HG03460 (cell line): ENCODE data around the gene FZD10.

Source experiments
- ATAC-seq: cut with Tn5 transposase; IDR thresholded peaks from one replicate; pipeline ENCODE4 v1.9.1; 2021; ENCODE audit not compliant: unreplicated experiment

The FZD10 gene

DNA sequence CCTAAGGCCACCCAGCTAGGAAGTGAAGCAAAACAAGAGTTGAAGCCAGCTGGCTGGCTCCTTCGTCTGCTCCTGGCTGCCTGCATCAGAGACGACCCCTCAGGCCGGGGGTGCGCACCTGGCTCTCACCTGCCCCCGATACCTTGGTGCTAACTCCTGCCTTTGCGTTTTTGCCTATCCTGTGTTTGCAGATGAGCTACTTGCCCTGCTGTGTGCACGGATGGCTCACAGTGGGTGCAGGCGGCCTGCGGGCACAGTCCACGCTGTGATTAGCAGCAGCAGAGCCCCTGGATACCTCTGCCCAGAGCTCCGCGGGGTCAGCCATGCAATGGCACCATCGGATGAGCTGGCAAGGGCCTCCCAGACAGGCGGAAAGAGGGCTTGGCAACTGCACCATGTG lies 31.2 kb upstream of the FZD10 start:
- ATAC-seq, result no peak

GRCh38 chr12:130131801-130132200 lies 30.5 kb upstream of the FZD10 start:
- ATAC-seq, result no peak

DNA sequence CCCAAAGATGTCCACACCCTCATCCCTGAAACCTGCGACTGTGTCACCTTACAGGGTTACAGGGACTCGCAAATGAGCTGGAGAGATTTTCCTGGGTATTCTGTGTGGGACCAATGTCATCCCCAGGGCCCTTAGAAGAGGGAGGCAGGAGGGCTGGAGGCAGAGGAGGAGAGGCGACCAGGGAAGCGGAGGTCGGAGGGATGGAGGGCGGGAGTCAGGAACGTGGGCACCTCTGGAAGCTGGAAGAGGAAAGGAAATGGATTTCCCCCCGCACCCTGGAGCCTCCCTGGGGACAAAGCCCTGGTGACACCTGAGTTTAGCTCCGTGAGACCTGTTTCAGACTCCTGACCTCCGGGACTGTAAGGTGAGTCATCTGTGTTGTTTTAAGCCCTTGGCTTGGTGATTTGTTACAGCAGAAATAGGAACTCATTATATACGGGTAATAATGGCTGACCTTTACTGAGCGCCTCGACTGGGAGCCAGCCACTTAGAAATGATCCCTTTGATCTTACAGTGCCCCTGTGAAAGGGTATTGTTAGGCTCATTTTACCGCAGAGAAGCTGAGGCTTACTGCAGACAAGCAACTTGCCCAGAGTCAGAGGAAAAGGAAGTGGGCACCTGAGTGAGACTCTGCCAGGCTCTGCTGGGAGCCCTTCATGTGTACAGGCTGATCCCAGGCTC lies 29.3 kb upstream of the FZD10 start:
- no peak for ATAC-seq

DNA sequence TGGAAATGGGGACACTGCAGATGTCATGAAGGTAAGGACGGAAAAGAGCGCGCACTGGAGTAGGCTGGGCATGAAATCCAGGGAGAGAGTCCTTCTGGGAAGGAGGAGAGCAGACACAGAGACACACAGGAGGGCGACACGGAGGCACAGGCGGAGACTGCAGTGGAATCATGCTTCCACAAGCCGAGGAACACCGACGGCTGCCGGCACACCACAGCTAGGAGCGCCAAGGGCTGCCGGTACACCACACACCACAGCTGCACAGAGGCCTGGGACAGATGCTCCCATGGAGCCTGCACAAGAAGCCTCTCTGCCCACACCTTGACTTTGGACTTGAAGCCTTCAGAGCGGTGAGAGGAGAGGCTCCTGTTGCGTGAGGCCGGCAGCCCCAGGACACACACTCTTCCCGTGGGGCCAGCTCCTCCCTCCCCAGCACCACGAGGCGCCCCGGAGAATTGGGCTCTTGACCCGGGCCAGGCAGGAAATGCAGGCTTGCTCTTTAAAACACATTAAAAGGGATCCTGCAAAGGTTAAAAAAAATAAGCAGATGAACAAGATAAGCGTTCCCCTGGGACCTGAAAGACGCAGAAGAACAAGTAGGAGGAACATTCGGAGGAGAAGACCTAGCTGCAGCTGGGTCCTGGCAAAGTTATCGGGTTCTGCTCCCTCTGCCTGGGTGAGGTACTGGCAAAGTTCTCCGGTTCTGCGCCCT lies 28.3 kb upstream of the FZD10 start:
- ATAC-seq, result no peak

GRCh38 chr12:130134563-130134915 lies 27.7 kb upstream of the FZD10 start:
- ATAC-seq, result no peak

- ATAC-seq, result no peak
Observed at GRCh38 chr12:130136509-130137039, 25.7 kb upstream of the FZD10 start.

DNA sequence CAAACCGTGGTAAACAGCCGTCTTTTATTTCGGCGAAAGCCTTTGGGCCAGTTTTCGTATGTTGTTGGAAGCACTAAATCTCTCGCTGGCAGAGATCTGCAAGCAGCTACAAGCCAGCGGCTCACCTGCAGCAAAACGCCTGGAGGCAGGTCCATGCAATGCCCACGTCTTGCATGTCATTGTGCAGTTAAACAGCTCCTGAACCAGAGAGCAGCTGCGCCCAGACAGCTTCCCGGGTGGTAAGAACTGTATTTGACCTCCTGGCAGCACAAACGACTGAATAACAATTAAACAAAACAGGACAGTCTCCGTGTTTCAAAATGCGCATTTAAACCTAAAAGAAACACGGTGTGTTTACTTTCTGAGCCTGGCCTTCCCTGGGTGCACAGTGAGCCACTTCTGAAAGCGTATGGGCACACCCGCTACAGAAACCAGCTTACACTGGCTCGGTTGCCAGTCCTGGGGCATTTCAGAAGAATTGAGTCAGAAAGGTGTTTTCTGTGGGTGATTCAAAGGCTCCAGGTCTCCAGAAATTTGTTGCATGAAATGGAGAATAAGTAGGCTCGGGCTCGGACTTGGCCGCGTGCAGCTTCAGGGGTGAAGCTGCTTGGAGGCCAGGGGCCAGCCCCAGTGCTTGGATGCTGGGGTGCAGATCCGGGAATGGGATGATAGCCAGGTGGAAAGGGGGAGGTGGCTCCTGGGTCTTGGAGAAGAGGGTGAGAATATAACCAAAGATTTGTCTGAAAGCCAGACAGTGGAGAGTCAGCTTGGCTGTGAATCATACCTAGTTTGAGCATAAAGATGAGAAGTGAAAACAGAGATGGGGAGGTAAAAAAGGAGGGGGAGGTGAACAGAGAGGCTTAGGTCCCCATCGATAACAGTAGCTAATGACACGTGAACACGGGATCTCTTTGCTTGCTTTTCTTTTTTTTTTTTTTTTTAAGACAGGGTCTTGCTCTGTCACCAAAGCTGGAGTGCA lies 24.9 kb upstream of the FZD10 start:
- no peak for ATAC-seq

GRCh38 chr12:130138478-130138877 lies 23.8 kb upstream of the FZD10 start:
- ATAC-seq, result no peak

GRCh38 chr12:130139567-130140421 lies 22.5 kb upstream of the FZD10 start:
- ATAC-seq, result no peak

GRCh38 chr12:130141105-130141504 lies 21.2 kb upstream of the FZD10 start:
- no peak for ATAC-seq

GRCh38 chr12:130141901-130142683 lies 20.2 kb upstream of the FZD10 start:
- no peak for ATAC-seq

GRCh38 chr12:130142736-130143135 lies 19.5 kb upstream of the FZD10 start:
- no peak for ATAC-seq

DNA sequence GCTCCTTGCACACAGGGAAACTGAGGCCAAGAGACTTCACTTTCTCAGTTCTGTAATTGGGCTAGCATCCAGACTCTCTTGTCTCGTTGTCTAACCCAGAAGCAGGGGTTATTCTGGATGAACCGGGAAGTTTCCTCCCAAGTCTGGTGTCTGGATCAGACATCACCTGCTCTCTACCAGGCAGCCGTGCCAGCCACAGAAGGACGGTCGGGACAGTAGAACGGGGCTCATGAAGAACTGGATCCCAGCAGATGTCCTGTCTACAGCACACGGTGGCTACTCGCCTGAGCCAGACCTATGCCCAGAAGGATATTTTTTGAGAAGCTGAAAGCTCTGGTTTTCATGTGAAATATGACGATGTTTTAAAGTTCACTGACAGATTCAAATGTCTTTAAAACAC lies 19.1 kb upstream of the FZD10 start:
- ATAC-seq, result no peak

DNA sequence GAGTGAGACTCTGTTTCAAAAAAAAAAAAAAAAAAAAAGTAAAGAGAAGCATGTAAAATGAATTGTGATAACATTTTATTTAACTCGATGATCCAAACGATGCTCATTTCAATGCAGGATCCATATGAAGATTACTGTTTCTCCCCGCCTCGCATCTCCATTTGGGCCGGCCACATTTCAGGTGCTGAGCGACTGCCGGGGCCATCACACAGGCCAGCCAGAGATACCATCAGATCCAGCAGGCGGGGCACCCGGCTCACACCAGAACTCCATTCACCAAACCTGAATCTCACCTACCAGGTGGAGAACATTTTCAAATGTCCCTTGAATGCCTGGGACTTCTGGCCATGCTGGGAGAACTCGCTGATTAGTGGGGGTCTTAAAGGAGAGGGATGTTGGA lies 18.0 kb upstream of the FZD10 start:
- no peak for ATAC-seq

GRCh38 chr12:130145731-130146130 lies 16.5 kb upstream of the FZD10 start:
- ATAC-seq, result no peak

DNA sequence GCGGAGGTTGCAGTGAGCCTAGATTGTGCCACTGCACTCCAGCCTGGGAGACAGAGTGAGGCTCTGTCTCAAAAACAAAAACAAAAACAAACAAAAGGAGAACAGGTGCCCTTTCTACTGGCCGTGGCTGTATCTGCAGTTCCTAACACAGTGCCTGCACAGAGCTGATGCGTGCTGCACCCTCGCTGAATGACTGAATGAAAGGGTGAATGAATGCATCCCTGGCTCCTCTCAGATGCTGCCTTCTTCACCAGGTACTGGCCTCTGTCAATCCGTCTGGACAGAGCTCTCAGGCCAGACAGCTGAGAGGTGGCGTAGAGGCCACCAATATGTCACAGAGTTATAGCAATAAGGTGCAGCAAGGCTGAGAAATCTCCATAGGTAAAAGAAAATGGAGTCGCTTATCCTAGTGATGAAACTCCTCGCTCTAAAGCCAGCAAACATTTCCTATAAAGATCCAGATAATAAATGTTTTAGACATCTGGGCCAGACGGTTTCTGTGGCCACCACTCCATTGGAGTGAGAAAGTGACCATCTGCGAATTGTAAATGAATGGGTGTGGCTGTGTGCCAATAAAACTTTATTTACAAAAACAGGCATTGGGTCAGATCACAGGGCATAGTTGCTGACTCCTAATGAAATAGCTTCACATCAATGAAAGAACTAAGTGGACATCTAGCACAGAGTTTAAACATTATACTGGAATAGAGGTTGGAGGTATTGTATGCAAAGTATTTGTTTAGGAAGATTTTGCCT lies 15.9 kb upstream of the FZD10 start:
- no peak for ATAC-seq

DNA sequence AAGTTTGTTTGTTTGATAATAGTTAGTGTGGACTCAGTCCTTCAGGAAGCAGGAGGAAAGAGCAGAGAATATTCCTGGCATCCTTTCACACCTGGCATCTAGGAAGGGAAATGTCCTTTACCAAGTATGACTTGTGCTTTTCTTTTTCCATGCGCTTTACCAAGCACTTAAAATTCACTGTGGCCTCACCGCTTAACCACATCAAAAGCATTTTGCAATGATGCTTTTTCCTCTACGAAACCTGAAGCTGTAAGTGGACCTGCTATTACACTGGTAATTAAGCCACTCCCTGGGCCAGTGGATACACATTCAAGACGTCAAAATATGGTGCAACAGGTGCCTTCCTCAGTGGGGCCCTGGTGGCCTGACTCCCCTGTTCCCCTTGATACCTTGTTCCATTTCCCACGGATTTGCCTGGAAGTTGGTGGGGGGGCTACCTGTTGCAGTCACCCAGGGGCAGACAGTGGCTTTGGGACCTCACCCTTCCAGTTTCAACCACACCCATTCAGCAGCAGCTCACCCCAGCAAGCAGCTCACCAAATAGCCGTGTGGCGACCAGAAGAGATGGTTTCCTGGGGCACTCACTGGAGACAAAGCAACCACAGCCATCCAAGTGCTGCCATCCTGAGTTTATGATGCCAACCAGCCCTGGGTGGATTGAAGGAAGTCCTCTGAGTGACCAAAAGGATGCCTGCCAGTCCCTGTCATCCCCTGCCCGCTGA lies 14.2 kb upstream of the FZD10 start:
- no peak for ATAC-seq

DNA sequence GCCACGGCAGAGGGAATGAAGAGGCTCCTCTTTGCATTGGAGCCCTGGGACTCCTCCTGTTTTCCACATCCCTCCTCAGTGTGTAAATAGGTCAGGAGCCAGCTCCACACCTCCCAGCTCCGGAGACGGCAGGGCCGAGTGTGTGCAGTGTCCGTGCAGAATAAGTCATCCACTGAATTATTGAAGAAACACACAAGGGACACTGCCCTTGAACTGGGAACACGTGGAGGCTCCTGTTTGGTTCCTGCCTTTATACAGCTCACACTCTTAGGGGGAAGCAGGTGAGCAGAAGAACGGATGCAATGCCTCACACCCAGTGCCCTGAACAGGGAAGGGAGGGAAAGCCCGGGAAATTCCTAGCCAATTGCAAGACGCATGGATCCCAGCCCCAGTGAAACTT lies 10.4 kb upstream of the FZD10 start:
- no peak for ATAC-seq
